H9 (cell line): ENCODE data around the gene ST6GALNAC3. TPM values are rescaled to one million over a fixed set of nuclear protein-coding genes. Genes with fewer than 3 reads are reported as not detected.

Experiments
- DNase-seq: peaks from one replicate; pipeline ENCODE4 v3.0.0-alpha.2; 2017
- H2AFZ ChIP-seq: one replicate; pipeline ENCODE4 v1.6.1; 2013; ENCODE audit warnings: mild to moderate bottlenecking, low read length, control low read depth, moderate library complexity
- H2AK5ac ChIP-seq: 2 replicates; pipeline ENCODE4 v1.6.1; 2013; ENCODE audit warnings: low read length, control low read depth, mixed read lengths; ENCODE audit not compliant: insufficient read length
- H2BK120ac ChIP-seq: one replicate; pipeline ENCODE4 v1.6.1; 2013; ENCODE audit warnings: low read depth, mild to moderate bottlenecking, low read length, control low read depth, inconsistent platforms; ENCODE audit not compliant: poor library complexity, severe bottlenecking
- H2BK12ac ChIP-seq: 2 replicates; pipeline ENCODE4 v1.6.1; 2013; ENCODE audit warnings: low read length, control low read depth, mixed read lengths, low read depth; ENCODE audit not compliant: insufficient read length
- H2BK15ac ChIP-seq: 2 replicates; pipeline ENCODE4 v1.6.1; 2013; ENCODE audit warnings: low read depth, low read length, control low read depth
- H2BK20ac ChIP-seq: one replicate; pipeline ENCODE4 v1.6.1; 2013; ENCODE audit warnings: low read depth, mild to moderate bottlenecking, low read length, control low read depth, inconsistent platforms; ENCODE audit not compliant: poor library complexity, severe bottlenecking
- H2BK5ac ChIP-seq: 2 replicates; pipeline ENCODE4 v1.6.1; 2013; ENCODE audit warnings: low read length, control low read depth, mixed read lengths; ENCODE audit not compliant: insufficient read length
- H3K14ac ChIP-seq: 2 replicates; pipeline ENCODE4 v1.6.1; 2013; ENCODE audit warnings: low read length, control low read depth; ENCODE audit not compliant: insufficient read depth
- H3K18ac ChIP-seq: 2 replicates; pipeline ENCODE4 v1.6.1; 2013; ENCODE audit warnings: low read depth, mild to moderate bottlenecking, mixed read lengths, low read length, control low read depth; ENCODE audit not compliant: insufficient read length
- H3K23ac ChIP-seq: 2 replicates; pipeline ENCODE4 v1.6.1; 2013; ENCODE audit warnings: low read length, control low read depth, mixed read lengths, low read depth; ENCODE audit not compliant: insufficient read length
- H3K23me2 ChIP-seq: 2 replicates; pipeline ENCODE4 v1.6.1; 2013; ENCODE audit warnings: low read depth, mild to moderate bottlenecking, mixed read lengths, low read length, control low read depth; ENCODE audit not compliant: insufficient read length, poor library complexity, severe bottlenecking
- H3K27ac ChIP-seq: 2 replicates; pipeline ENCODE4 v1.5.1; 2013; ENCODE audit warnings: low read length, control low read depth, mixed read lengths, low read depth; ENCODE audit not compliant: insufficient read length
- H3K27me3 ChIP-seq: 2 replicates; pipeline ENCODE4 v1.6.1; 2013; ENCODE audit warnings: low read length, control low read depth, inconsistent platforms; ENCODE audit not compliant: insufficient read depth
- H3K4ac ChIP-seq: 2 replicates; pipeline ENCODE4 v1.6.1; 2013; ENCODE audit warnings: low read depth, mild to moderate bottlenecking, control low read depth, inconsistent platforms, low read length, moderate library complexity
- H3K4me1 ChIP-seq: 2 replicates; pipeline ENCODE4 v1.6.1; 2013; ENCODE audit warnings: low read length, control low read depth, inconsistent platforms; ENCODE audit not compliant: insufficient read depth
- H3K4me2 ChIP-seq: 2 replicates; pipeline ENCODE4 v1.6.1; 2013; ENCODE audit warnings: low read length, control low read depth, mixed read lengths; ENCODE audit not compliant: insufficient read length, insufficient read depth
- H3K56ac ChIP-seq: 2 replicates; pipeline ENCODE4 v1.6.1; 2013; ENCODE audit warnings: low read depth, mild to moderate bottlenecking, mixed read lengths, low read length, control low read depth; ENCODE audit not compliant: insufficient read length
- H3K79me1 ChIP-seq: 2 replicates; pipeline ENCODE4 v1.6.1; 2013; ENCODE audit warnings: low read depth, mild to moderate bottlenecking, moderate library complexity, low read length, control low read depth, inconsistent platforms; ENCODE audit not compliant: insufficient read depth, poor library complexity, severe bottlenecking
- H3K79me2 ChIP-seq: 2 replicates; pipeline ENCODE4 v1.6.1; 2013; ENCODE audit warnings: low read length, control low read depth, inconsistent platforms; ENCODE audit not compliant: insufficient read depth
- H3K9ac ChIP-seq: 2 replicates; pipeline ENCODE4 v1.6.1; 2013; ENCODE audit warnings: low read length, control low read depth, mixed read lengths; ENCODE audit not compliant: insufficient read length; ENCODE audit errors: extremely low read depth
- H3K9me3 ChIP-seq: one replicate; pipeline ENCODE4 v1.6.1; 2013; ENCODE audit warnings: low read depth, low read length, inconsistent platforms; ENCODE audit not compliant: control insufficient read depth
- H3T11ph ChIP-seq: one replicate; pipeline ENCODE4 v1.6.1; 2013; ENCODE audit warnings: mild to moderate bottlenecking, low read length, control low read depth, inconsistent platforms
- H4K20me1 ChIP-seq: one replicate; pipeline ENCODE4 v1.6.1; 2013; ENCODE audit not compliant: control insufficient read depth, insufficient read length, insufficient read depth
- H4K5ac ChIP-seq: 2 replicates; pipeline ENCODE4 v1.6.1; 2013; ENCODE audit warnings: low read depth, mild to moderate bottlenecking, mixed read lengths, low read length, control low read depth; ENCODE audit not compliant: insufficient read length
- H4K8ac ChIP-seq: replicated peaks from 2 replicates; pipeline ENCODE4 v1.6.1; 2013; ENCODE audit warnings: low read length, control low read depth, mixed read lengths, low read depth; ENCODE audit not compliant: insufficient read length
- H4K91ac ChIP-seq: 2 replicates; pipeline ENCODE4 v1.6.1; 2013; ENCODE audit warnings: low read depth, mild to moderate bottlenecking, moderate library complexity, mixed read lengths, low read length, control low read depth; ENCODE audit not compliant: insufficient read length
- H3K27ac Mint-ChIP-seq, 3 experiments: 2 replicates in 2 of 3; 3 replicates in 1 of 3; pipeline ENCODE4 v1.8.0; 2020 to 2021; ENCODE audit warnings: mixed read lengths in 3 of 3, mild to moderate bottlenecking in 1 of 3, moderate library complexity in 1 of 3
- H3K27me3 Mint-ChIP-seq: 2 replicates; pipeline ENCODE4 v1.8.0; 2021; ENCODE audit warnings: low read depth, mild to moderate bottlenecking, moderate library complexity, mixed read lengths
- H3K36me3 Mint-ChIP-seq, 3 experiments: 2 replicates in 2 of 3; 3 replicates in 1 of 3; pipeline ENCODE4 v1.8.0; 2020 to 2021; ENCODE audit warnings: low read depth in 3 of 3, mixed read lengths in 3 of 3; ENCODE audit not compliant: insufficient read depth in 1 of 3
- H3K4me1 Mint-ChIP-seq, 2 experiments: 2 replicates each; pipeline ENCODE4 v1.8.0; 2020; ENCODE audit warnings: mixed read lengths in 2 of 2
- H3K4me3 Mint-ChIP-seq, 2 experiments: 2 replicates in 1 of 2; 3 replicates in 1 of 2; pipeline ENCODE4 v1.8.0; 2020 to 2021; ENCODE audit warnings: mild to moderate bottlenecking in 2 of 2, mixed read lengths in 2 of 2, moderate library complexity in 1 of 2
- H3K9me3 Mint-ChIP-seq, 2 experiments: 2 replicates in 1 of 2; 3 replicates in 1 of 2; pipeline ENCODE4 v1.8.0; 2020; ENCODE audit warnings: mild to moderate bottlenecking in 2 of 2, mixed read lengths in 2 of 2, moderate library complexity in 1 of 2
- WGBS: extraction: QIAGEN DNeasy Blood & Tissue Kit; methylation state at CpG from one replicate; pipeline ENCODE4 v1.1.7; 2013; ENCODE audit warnings: missing lambda C conversion rate, low lambda C conversion rate, mixed read lengths; ENCODE audit not compliant: insufficient read length; ENCODE audit errors: extremely low coverage; 5-methylcytosine and 5-hydroxymethylcytosine counted together
- total RNA-seq: library from RNA; stranded (reverse); gene quantifications from 2 replicates; pipeline ENCODE4 v1.2.1, GENCODE V29; 2021
- TF ChIP-seq, protein P1 (sequence below): fragments of 200-600 bp; sonication (generic); conservative IDR thresholded peaks from 3 replicates; pipeline ENCODE4 v1.8.0; 2021; ENCODE audit warnings: antibody characterized with exemption, mild to moderate bottlenecking

ST6GALNAC3 gene
- total RNA-seq, 1 experiment from 2014 or later: 11.2 TPM

DNA sequence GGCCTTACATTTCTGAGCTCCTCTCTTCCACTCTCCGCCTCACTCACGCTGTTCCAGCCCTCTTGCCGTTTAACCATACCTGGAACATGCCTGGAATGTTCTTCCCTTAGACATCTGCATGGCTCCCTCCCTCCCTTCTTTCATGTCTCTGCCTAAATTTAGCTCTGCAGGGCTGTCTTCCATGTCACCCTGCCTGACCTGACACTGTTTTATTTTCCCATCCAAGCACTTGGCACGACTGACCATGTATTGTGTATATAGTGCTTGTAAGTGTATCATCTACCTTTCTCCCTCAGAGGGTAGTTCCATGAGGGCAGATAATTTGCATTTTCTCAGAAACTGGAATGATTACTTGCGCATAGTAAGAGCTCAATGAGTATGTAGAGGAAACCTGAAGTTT, 47.3 kb downstream of the ST6GALNAC3 start:
- Histone ChIP-seq H3K9ac (no peak overlapping the region), H3K79me1 (no peaks in the 10 kb centered on the region), H3K14ac (no peak overlapping the region), H3T11ph (no peak overlapping the region), H3K18ac (no peak overlapping the region), H3K23ac (no peak overlapping the region), H3K56ac (no peak overlapping the region), H2BK12ac (no peak overlapping the region), H2BK120ac (no peak overlapping the region), H2BK15ac (no peak overlapping the region), H3K23me2 (no peaks in the 10 kb centered on the region), H4K20me1 (no peaks in the 10 kb centered on the region), H3K27ac (no peak overlapping the region), H4K5ac (no peak overlapping the region), H3K79me2 (0 out of 2 replicates have a peak, but pooled peaks cover 2% of the 10 kb centered on the region), H2BK20ac (no peak overlapping the region), H3K27me3 (no peaks in the 10 kb centered on the region), H2BK5ac (no peak overlapping the region), H3K4me2 (no peak overlapping the region), H3K9me3 (no peaks in the 10 kb centered on the region), H3K4ac (no peak overlapping the region), H3K4me1 (no peaks in the 10 kb centered on the region), H4K8ac (no peak overlapping the region), H2AK5ac (no peak overlapping the region), H4K91ac (no peak overlapping the region), H2AFZ (no peak overlapping the region)
- Mint-ChIP-seq H3K4me3 (no peak overlapping the region), H3K36me3 (peaks cover 0 to 2% (median 0%) of the 10 kb centered on the region in 3 experiments; a peak in 1 of 7 replicates), H3K9me3 (no peaks in the 10 kb centered on the region), H3K27ac (peak overlapping the region in 2 of 3 experiments; percentile 13 to 17; a peak in 2 of 7 replicates), H3K4me1 (peaks cover 3 to 17% of the 10 kb centered on the region in 2 experiments), H3K27me3 (no peaks in the 10 kb centered on the region)
- no peak for DNase-seq
- no CpG with 5 or more reads among the region's 5 CpGs for WGBS
- TF ChIP-seq, protein P1, sequence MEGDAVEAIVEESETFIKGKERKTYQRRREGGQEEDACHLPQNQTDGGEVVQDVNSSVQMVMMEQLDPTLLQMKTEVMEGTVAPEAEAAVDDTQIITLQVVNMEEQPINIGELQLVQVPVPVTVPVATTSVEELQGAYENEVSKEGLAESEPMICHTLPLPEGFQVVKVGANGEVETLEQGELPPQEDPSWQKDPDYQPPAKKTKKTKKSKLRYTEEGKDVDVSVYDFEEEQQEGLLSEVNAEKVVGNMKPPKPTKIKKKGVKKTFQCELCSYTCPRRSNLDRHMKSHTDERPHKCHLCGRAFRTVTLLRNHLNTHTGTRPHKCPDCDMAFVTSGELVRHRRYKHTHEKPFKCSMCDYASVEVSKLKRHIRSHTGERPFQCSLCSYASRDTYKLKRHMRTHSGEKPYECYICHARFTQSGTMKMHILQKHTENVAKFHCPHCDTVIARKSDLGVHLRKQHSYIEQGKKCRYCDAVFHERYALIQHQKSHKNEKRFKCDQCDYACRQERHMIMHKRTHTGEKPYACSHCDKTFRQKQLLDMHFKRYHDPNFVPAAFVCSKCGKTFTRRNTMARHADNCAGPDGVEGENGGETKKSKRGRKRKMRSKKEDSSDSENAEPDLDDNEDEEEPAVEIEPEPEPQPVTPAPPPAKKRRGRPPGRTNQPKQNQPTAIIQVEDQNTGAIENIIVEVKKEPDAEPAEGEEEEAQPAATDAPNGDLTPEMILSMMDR: no peak
